ENCODE data around the gene ANO7. TPM values are rescaled to one million over a fixed set of nuclear protein-coding genes. Genes with fewer than 3 reads are reported as not detected.

ANO7 gene
- total RNA-seq, 1 experiment from 2014 or later, result 5.2 TPM

DNA sequence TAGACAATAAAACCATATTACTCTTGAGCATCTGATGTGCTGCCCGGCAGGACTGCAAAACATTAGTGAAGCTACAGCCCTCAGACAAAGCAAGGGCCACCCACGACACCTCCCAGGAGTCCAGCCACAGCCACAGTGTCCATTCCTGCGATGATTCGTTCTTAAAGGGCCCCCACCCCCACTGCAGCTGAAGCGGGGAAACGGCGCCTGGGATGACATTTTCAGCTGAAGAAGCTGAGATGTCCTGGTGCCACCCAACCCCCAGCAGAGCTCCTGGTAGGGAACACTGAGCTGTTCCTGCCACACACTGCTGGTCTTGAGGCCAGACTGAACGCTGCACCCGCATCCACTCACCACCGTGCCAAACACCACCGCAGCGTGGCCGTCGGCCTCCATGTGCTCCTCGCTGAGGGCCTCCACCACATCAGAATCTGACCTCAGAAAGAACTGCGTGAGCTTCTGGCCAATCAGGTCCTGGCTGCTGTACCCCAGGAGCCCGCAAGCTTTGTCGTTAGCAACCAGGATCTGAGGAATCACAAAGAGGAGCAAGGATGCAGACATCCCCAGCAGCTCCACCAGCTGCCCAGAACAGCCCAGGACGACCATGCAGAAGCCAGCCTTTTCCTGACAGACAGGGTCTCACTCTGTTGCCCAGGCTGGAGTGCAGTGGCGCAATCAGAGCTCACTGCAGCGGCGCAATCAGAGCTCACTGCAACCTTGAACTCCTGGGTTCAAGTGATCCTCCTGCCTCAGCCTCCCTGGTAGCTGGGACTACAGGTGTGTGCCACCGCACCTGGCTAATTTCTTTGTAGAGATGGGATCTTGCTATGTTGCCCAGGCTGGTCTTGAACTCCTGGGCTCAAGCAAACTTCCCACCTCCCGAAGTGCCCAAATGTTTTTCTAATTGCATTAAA is 48.7 kb upstream of the ANO7 start:
- no peaks in the 10 kb centered on the region for H3K4me1 ChIP-seq (ENCODE audit: insufficient read depth, low read length)
- no peak overlapping the region for H2BK5ac ChIP-seq (ENCODE audit: insufficient read length, low read length)
- no peaks in the 10 kb centered on the region for H3K9me3 Mint-ChIP-seq
- H4K8ac ChIP-seq (replicated peaks; ENCODE audit: insufficient read length, low read depth, low read length), result no peak overlapping the region
- no peak overlapping the region for H2BK120ac ChIP-seq (ENCODE audit: low read depth, low read length, poor library complexity, severe bottlenecking)
- H3K23ac ChIP-seq (ENCODE audit: insufficient read length, low read depth, low read length), result no peak overlapping the region
- no peak overlapping the region for H3K56ac ChIP-seq (ENCODE audit: insufficient read length, low read depth, low read length)
- no peak overlapping the region for H2AFZ ChIP-seq (ENCODE audit: low read length)
- H4K5ac ChIP-seq (ENCODE audit: insufficient read length, low read depth, low read length), result no peak overlapping the region
- no peak overlapping the region for H3K4me3 Mint-ChIP-seq
- H3K36me3 Mint-ChIP-seq (ENCODE audit: insufficient read depth in 1 of 3, low read depth in 3 of 3), result peaks cover 12 to 72% (median 53%) of the 10 kb centered on the region in 3 experiments; a peak in 6 of 7 replicates
- H2BK20ac ChIP-seq (ENCODE audit: low read depth, low read length, poor library complexity, severe bottlenecking), result no peak overlapping the region
- H3K79me2 ChIP-seq (ENCODE audit: insufficient read depth, low read length), result no peaks in the 10 kb centered on the region
- H4K91ac ChIP-seq (ENCODE audit: insufficient read length, low read depth, low read length), result no peak overlapping the region
- TF ChIP-seq, protein P1, sequence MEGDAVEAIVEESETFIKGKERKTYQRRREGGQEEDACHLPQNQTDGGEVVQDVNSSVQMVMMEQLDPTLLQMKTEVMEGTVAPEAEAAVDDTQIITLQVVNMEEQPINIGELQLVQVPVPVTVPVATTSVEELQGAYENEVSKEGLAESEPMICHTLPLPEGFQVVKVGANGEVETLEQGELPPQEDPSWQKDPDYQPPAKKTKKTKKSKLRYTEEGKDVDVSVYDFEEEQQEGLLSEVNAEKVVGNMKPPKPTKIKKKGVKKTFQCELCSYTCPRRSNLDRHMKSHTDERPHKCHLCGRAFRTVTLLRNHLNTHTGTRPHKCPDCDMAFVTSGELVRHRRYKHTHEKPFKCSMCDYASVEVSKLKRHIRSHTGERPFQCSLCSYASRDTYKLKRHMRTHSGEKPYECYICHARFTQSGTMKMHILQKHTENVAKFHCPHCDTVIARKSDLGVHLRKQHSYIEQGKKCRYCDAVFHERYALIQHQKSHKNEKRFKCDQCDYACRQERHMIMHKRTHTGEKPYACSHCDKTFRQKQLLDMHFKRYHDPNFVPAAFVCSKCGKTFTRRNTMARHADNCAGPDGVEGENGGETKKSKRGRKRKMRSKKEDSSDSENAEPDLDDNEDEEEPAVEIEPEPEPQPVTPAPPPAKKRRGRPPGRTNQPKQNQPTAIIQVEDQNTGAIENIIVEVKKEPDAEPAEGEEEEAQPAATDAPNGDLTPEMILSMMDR (conservative IDR thresholded peaks at IDR 0.05), result no peak
- H3K27me3 ChIP-seq (ENCODE audit: insufficient read depth, low read length), result no peaks in the 10 kb centered on the region
- no peak overlapping the region for H3K18ac ChIP-seq (ENCODE audit: insufficient read length, low read depth, low read length)
- no peak overlapping the region for H3K4me2 ChIP-seq (ENCODE audit: insufficient read depth, insufficient read length, low read length)
- H3K14ac ChIP-seq (ENCODE audit: insufficient read depth, low read length), result no peak overlapping the region
- H3K4me1 Mint-ChIP-seq, result no peaks in the 10 kb centered on the region
- H4K20me1 ChIP-seq (ENCODE audit: control insufficient read depth, insufficient read depth, insufficient read length), result no peaks in the 10 kb centered on the region
- H3K4ac ChIP-seq (ENCODE audit: low read depth, low read length), result no peak overlapping the region
- H2BK12ac ChIP-seq (ENCODE audit: insufficient read length, low read depth, low read length), result no peak overlapping the region
- no peak overlapping the region for H3K27ac Mint-ChIP-seq
- H2BK15ac ChIP-seq (ENCODE audit: low read depth, low read length), result no peak overlapping the region
- no peak overlapping the region for H2AK5ac ChIP-seq (ENCODE audit: insufficient read length, low read length)
- no peak overlapping the region for H3T11ph ChIP-seq (ENCODE audit: low read length)
- no peak for DNase-seq
- H3K27ac ChIP-seq (ENCODE audit: insufficient read length, low read depth, low read length), result no peak overlapping the region
- H3K27me3 Mint-ChIP-seq (ENCODE audit: low read depth), result no peaks in the 10 kb centered on the region
- no peak overlapping the region for H3K9ac ChIP-seq (ENCODE audit: extremely low read depth, insufficient read length, low read length)
- no CpG with 5 or more reads among the region's 24 CpGs for WGBS (ENCODE audit: extremely low coverage, insufficient read length, low lambda C conversion rate)
- no peaks in the 10 kb centered on the region for H3K23me2 ChIP-seq (ENCODE audit: insufficient read length, low read depth, low read length, poor library complexity, severe bottlenecking)
- no peaks in the 10 kb centered on the region for H3K9me3 ChIP-seq (ENCODE audit: control insufficient read depth, low read depth, low read length)
- no peaks in the 10 kb centered on the region for H3K79me1 ChIP-seq (ENCODE audit: insufficient read depth, low read depth, low read length, poor library complexity, severe bottlenecking)
